Choroid plexus epithelial cell (primary cell): ENCODE data around the gene SUSD6.

Source experiments
- DNase-seq: peaks from one replicate; pipeline ENCODE4 v3.0.0-alpha.2; 2010; ENCODE audit warnings: low read depth
- H3K4me3 ChIP-seq: 2 replicates; pipeline ENCODE4 v1.5.1; 2011; ENCODE audit warnings: low read depth, mild to moderate bottlenecking, control low read depth, low read length, moderate library complexity
- CTCF ChIP-seq: conservative IDR thresholded peaks from 2 replicates; pipeline ENCODE4 v1.5.1; 2011; ENCODE audit warnings: low read depth, mild to moderate bottlenecking, control low read depth, inconsistent platforms, low read length, moderate library complexity

Gene SUSD6

GRCh38 chr14:69664865-69665526 is 53.6 kb downstream of the SUSD6 start:
- no peak overlapping the region for H3K4me3 ChIP-seq
- no peak for TF ChIP-seq CTCF
- no peak for DNase-seq

GRCh38 chr14:69665631-69666030 is 54.2 kb downstream of the SUSD6 start:
- no peak for TF ChIP-seq CTCF
- no peak for DNase-seq
- no peak overlapping the region for H3K4me3 ChIP-seq

GRCh38 chr14:69666112-69666511 is 54.7 kb downstream of the SUSD6 start:
- DNase-seq = no peak
- TF ChIP-seq CTCF = no peak
- no peak overlapping the region for H3K4me3 ChIP-seq

GRCh38 chr14:69666690-69667211 is 55.4 kb downstream of the SUSD6 start:
- no peak for DNase-seq
- no peak overlapping the region for H3K4me3 ChIP-seq
- no peak for TF ChIP-seq CTCF

- H3K4me3 ChIP-seq = no peak overlapping the region
- DNase-seq = no peak
- TF ChIP-seq CTCF = no peak
These were observed 56.5 kb downstream of the SUSD6 start for GRCh38 chr14:69667938-69668335.

- H3K4me3 ChIP-seq = no peak overlapping the region
- TF ChIP-seq CTCF = no peak
- no peak for DNase-seq
These were observed 58.0 kb downstream of the SUSD6 start for GRCh38 chr14:69669375-69669774.

GRCh38 chr14:69670093-69670492 is 58.7 kb downstream of the SUSD6 start:
- DNase-seq = no peak
- no peak overlapping the region for H3K4me3 ChIP-seq
- TF ChIP-seq CTCF = no peak
